ENCODE measurements around the gene PPP2R3B.

GRCh38 chrX:397575-397974, 10.9 kb upstream of the PPP2R3B start:
- no peak for TF ChIP-seq CTCF (conservative IDR thresholded peaks at IDR 0.05 in 1 of 2, IDR thresholded peaks at IDR 0.05 in 1 of 2; ENCODE audit: extremely low read depth in 1 of 2, insufficient read depth in 1 of 2, low read depth in 1 of 2, low read length in 2 of 2)
- TF ChIP-seq EZH2 (IDR thresholded peaks at IDR 0.05; ENCODE audit: borderline replicate concordance, low read length), result no peak

Measured in mammary epithelial cell (primary cell).